Hematopoietic multipotent progenitor cell treated with erythropoietin and hydrocortisone succinate and interleukin-3 and kit ligand, for 8 days (in vitro differentiated cells): Measurements from ENCODE around the gene NRXN3.
A peak's percentile ranks its signal among the peaks of the same experiment; 100 is the strongest.

Source experiments
- DNase-seq: peaks from one replicate; pipeline ENCODE4 v3.0.0-alpha.2; 2015

Gene NRXN3

DNA sequence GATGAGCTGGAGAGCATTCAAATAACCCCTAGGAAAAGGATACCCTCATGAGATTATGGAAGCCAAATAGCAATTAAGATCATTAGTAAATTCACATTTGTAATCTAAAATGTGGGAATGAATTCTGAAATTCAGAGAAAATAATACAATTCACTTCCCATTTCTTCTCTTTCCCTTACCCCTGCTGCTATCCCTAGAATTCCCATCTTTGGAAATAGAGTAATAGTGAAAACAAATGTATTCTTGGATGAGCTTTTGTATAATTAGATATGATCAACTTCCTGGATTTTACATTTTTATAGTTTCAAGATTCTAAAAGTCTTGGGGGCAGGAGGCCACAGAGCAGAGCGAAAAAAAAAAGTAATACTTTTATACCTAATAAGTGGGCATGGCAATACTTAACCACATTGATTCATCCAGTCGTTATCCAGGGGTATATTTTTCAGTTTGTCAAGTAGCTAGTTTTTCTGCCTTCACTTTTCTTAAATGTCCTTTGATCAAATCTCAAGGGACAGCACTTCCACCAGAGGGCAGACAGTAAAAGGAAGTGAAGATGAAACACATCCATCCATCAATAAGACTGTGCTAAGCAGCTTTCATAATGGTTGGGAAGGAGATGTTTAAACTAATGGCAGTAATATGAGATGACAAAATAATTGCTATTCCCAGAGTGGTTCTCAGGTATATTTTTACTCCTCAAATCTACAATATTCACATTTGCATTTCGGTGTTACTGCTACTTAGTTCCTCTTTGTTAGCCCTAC lies 1639.9 kb downstream of the NRXN3 start:
- peak; percentile 6 for DNase-seq

DNA sequence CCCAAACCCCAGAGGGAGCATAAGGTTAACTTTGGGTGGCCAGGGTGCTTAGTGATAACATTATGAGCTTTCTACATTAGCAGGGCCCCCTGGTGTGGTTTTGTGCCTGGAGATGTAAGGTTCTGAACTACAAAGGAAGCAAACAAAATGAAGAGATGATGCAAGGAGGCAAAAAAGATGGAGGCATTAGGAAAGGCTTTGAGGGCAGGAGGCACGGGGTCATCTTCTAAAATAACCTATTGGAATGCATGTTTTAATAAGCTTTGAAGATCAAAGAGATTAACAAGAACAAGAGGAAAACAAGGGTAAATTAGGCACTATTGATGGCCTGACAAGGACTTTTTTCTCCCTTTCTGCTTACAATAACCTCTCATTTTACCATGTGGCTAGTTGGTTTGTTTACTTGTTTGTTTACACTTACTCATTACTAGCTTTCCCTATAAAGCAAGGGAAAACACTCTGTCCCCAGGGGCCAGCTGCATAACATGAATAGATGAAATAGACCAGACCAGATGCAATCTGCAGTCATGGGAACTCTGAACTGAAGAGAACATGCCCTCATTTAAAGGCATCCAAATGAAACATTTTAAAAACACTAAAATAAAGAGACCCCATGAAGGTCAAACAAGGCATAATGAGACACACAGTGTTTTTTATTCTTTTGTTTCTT lies 1650.8 kb downstream of the NRXN3 start:
- DNase-seq: no peak

DNA sequence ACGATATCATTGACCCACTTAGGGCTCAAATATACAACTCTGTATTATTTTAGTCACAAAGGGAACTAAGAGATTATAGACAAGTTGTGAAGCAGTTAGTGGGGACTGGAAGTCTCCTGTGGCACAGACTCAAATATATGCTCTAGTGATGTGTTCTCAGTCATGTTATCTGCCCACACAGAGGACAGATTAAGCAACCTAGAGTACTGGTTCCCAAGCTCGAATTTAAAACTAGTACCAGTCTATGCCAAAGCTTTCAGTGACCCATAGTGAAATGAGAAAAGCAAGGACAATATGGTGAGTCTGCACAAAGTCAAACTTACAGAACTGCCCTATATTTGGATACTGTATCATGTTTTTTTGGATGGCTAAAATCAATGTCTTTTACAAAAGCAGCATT lies 1651.9 kb downstream of the NRXN3 start:
- DNase-seq: no peak

- no peak for DNase-seq
Observed at GRCh38 chr14:79825046-79825521, 1654.9 kb downstream of the NRXN3 start.

- no peak for DNase-seq
Observed at GRCh38 chr14:79826362-79826761, 1656.2 kb downstream of the NRXN3 start.

DNA sequence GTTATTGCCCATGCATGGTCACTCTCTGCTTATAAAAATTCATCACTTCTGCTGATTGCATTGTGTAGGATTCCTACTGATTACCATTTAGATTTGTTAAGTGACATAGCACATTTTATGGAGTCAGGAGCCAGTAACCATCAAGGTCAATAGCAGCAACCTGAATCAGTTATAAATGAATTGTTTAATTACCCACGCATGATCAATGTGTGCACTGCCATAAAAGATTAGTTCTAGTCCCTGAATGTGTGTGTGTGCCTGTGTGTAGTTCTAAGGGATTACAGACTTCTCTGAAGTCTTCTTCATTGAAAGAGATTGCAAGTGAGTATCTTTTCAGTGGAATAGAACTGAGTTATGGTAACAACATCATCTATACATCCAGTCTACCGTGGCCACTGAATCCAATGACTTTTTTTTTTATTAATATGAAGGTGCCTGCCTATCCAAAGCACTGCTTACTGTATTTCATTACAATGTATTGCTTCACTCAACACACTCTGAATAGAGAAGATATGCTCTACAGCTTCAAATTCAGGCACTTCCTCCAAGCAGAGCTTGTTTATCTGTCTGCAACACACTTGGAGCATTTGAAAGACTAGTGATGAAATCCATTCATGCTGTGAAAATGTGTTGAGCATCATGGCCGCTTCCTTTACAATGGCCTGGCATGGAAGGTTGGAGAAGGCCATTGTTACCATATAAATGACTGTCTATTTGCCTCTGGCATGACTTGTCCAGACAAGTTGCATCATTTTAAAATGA lies 1659.4 kb downstream of the NRXN3 start:
- no peak for DNase-seq

DNA sequence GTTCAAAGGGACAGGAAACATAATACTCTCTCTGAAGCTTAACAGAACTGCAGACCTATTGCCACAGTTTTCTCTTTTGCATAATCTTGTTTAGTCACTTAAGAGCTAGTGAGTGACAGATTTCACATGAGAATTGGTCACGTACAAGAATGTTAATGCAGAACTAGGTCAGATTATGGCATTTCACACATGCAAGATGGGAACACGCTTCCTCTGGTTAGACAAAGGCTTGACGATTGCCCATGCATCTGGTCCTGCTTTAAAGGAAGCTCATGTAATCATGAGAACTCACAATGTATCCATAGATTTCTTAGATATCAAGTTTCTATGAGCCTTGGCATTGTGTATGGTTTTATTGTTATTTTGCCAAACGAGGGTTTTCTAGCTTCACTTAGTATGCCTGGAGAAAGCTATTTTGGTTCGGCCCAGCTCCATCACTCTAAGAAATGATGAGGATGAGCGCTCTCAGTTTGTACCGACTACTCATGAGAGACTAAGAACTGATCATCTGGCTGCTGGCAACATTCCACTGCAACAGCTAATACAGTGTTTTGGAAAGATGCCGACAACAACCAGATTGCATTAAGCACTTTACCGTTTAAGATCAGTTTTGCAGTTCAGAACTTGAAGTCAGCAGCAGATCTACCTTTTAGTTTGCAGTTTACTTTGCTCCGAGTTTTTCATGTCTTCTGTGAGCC lies 1661.2 kb downstream of the NRXN3 start:
- DNase-seq: no peak

- DNase-seq: no peak
Observed at GRCh38 chr14:79833781-79834180, 1663.6 kb downstream of the NRXN3 start.

- DNase-seq: no peak
Observed at GRCh38 chr14:79834868-79835267, 1664.7 kb downstream of the NRXN3 start.

- no peak for DNase-seq
Observed at GRCh38 chr14:79836577-79836976, 1666.4 kb downstream of the NRXN3 start.

GRCh38 chr14:79837699-79838098 lies 1667.5 kb downstream of the NRXN3 start:
- no peak for DNase-seq

DNA sequence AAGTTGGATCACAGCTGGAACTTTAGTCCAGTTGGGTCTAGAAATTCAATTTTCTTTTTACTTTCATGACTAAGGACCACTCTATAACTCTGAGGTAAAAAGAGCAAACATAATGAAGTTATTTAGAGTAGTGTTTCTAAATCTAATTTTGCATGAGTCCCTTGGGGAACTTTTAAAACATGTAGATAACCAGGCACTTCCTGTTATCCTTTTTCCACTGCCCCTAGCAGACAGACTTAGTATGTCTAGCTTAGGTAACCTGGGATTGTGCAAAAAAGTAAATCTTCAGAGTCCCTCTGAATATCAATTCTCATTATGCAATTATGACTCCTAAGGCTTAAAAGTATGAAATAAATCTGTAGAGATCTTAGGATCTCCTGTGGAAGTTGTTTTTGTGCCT lies 1669.9 kb downstream of the NRXN3 start:
- DNase-seq: no peak

DNA sequence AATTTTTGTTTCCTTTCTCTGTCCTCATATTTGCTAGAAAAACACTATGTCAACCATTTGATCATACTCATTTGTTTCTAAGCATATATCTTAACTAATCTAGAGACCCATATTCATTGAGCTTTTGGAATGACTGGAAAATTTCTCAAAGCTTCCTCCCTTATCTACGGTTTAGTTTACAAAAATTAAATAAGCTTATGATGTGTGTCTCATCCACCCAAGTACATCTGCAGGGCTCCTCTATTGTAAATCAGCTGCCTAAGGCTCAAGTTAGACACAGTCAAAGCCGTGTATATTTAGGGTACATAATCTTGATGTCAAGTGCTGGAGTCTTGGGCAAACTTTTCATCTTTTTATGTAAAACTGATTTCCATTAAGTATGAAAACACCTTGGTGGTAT lies 1670.7 kb downstream of the NRXN3 start:
- no peak for DNase-seq

DNA sequence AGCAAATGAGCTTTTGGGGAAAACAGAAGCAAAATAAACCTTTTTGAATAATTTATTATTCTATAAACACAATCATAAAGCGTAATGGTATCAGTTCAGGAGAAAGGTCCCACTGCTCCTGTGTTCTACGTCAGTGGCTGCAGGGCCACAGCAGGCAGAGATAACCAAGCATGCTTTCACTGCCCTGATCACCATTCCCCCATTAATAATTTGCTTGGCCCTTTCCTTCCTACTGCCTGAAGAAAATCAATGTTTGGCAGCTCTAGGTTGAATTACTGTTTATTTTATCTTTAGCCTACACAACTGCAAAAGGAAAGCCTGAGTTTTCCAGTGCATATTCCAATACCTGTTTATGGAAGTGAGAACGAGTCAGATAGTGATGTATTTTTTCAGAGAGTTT lies 1671.3 kb downstream of the NRXN3 start:
- DNase-seq: no peak

GRCh38 chr14:79842270-79842669 lies 1672.1 kb downstream of the NRXN3 start:
- DNase-seq: no peak

GRCh38 chr14:79852950-79853744 lies 1683.0 kb downstream of the NRXN3 start:
- DNase-seq: no peak

- no peak for DNase-seq
Observed at GRCh38 chr14:79855789-79856188, 1685.6 kb downstream of the NRXN3 start.

DNA sequence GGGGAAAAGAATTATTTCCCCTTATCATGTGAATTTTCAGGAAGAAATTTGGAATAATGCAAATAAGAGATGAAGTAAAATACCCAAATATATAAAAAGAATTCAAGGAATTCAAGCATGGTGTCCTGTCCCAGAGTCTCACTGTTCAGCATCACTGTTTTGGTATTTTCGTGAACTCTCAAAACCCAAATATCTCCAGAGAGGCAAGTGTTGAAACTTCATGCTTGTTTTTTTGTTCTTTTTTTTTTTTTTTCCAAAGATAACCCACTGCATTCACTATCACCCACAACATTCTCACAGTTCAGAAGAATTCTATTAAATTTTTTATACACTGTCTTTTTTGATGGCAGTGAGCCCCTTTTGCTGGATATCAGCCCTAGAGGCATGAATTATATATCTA lies 1686.2 kb downstream of the NRXN3 start:
- no peak for DNase-seq

- no peak for DNase-seq
Observed at GRCh38 chr14:79861111-79861510, 1690.9 kb downstream of the NRXN3 start.

- DNase-seq: no peak
Observed at GRCh38 chr14:79862045-79862444, 1691.9 kb downstream of the NRXN3 start.

- DNase-seq: no peak
Observed at GRCh38 chr14:79871136-79871535, 1701.0 kb downstream of the NRXN3 start.

- no peak for DNase-seq
Observed at GRCh38 chr14:79878229-79878628, 1708.1 kb downstream of the NRXN3 start.
